NB4 (cell line): Measurements from ENCODE around the gene SLC16A14.

ENCODE experiments used
- MYC ChIP-seq: IDR thresholded peaks from 2 replicates; pipeline ENCODE4 v1.6.1; 2011; ENCODE audit warnings: low read depth, low read length
- TF ChIP-seq, protein P1 (sequence below): IDR thresholded peaks from one replicate; pipeline ENCODE4 v1.5.1; 2012; ENCODE audit warnings: low read depth, low read length

- TF ChIP-seq, protein P1, sequence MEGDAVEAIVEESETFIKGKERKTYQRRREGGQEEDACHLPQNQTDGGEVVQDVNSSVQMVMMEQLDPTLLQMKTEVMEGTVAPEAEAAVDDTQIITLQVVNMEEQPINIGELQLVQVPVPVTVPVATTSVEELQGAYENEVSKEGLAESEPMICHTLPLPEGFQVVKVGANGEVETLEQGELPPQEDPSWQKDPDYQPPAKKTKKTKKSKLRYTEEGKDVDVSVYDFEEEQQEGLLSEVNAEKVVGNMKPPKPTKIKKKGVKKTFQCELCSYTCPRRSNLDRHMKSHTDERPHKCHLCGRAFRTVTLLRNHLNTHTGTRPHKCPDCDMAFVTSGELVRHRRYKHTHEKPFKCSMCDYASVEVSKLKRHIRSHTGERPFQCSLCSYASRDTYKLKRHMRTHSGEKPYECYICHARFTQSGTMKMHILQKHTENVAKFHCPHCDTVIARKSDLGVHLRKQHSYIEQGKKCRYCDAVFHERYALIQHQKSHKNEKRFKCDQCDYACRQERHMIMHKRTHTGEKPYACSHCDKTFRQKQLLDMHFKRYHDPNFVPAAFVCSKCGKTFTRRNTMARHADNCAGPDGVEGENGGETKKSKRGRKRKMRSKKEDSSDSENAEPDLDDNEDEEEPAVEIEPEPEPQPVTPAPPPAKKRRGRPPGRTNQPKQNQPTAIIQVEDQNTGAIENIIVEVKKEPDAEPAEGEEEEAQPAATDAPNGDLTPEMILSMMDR: peak; percentile 64
- TF ChIP-seq MYC: no peak
Measured at GRCh38 chr2:230007931-230008707, 60.6 kb downstream of the SLC16A14 start.
